K562 (cell line): Measurements from ENCODE around the gene HIKESHI. TPM values are rescaled to one million over a fixed set of nuclear protein-coding genes. Genes with fewer than 3 reads are reported as not detected.

Experiments
- ARNT ChIP-seq, 2 experiments: fragments of 450-650 bp; IDR thresholded peaks; 2 replicates each; pipeline ENCODE4 v1.6.1; 2016; ENCODE audit warnings: mild to moderate bottlenecking in 1 of 2
- EP300 ChIP-seq: IDR thresholded peaks from 2 replicates; pipeline ENCODE4 v1.6.1; 2012; ENCODE audit warnings: low read length, improper control_type of control experiment
- FUS ChIP-seq: fragments of 200-400 bp; formaldehyde crosslinking; optimal IDR thresholded peaks from 2 replicates; pipeline ENCODE3; 2017; ENCODE audit warnings: low read depth, low read length
- MXD1 ChIP-seq: fragments of 250-450 bp; sonication (Bioruptor Pico); IDR thresholded peaks from 2 replicates; pipeline ENCODE4 v1.8.0; 2021; ENCODE audit warnings: borderline replicate concordance, mild to moderate bottlenecking, moderate library complexity; ENCODE audit not compliant: poor library complexity, severe bottlenecking
- RFX1 ChIP-seq: fragments of 450-650 bp; IDR thresholded peaks from 2 replicates; pipeline ENCODE4 v1.6.1; 2016; ENCODE audit warnings: mild to moderate bottlenecking, moderate library complexity
- RNF219 ChIP-seq: fragments of 250-450 bp; sonication (Bioruptor Pico); IDR thresholded peaks from 2 replicates; pipeline ENCODE4 v1.5.0; 2022; ENCODE audit warnings: mild to moderate bottlenecking
- ZNF609 ChIP-seq: sonication (generic); formaldehyde crosslinking; IDR thresholded peaks from 2 replicates; pipeline ENCODE4 v1.8.1; 2023; ENCODE audit warnings: missing genetic modification reagents, mild to moderate bottlenecking, borderline replicate concordance
- polyA plus RNA-seq, 8 experiments: library from polyadenylated mRNA; depleted of rRNA in 4 of 8; stranded (reverse) in 5 of 8; unstranded in 3 of 8; fragments of >200 nt; fragmentation: Nextera tagmentation in 2 of 8; fragmentation: Illumina TruSeq in 1 of 8; extraction: Ambion mirVana in 2 of 8; extraction: Trizol in 1 of 8; gene quantifications; 2 replicates each; pipeline versions ENCODE4 v1.2.1 to v1.2.3, GENCODE V29; 2011 to 2014; ENCODE audit warnings: inconsistent platforms in 1 of 8, missing spikeins in 1 of 8
- total RNA-seq, 7 experiments: library from RNA; depleted of rRNA in 6 of 7; stranded (reverse); fragments of >200 nt in 6 of 7; fragmentation: Illumina TruSeq in 2 of 7; extraction: Trizol in 2 of 7; gene quantifications; 2 replicates each; pipeline versions ENCODE4 v1.2.1 to v1.2.3, GENCODE V29; 2011 to 2021; ENCODE audit warnings: low replicate concordance in 1 of 7

HIKESHI gene
- total and polyA plus RNA-seq, 9 of the 15 experiments (the other 6 are each of a cell fraction or from before 2014, with no cell fraction given), result 33.2 to 196 (median 62.7) TPM

GRCh38 chr11:86261328-86261727 lies 40.7 kb upstream of the HIKESHI start (continued):
- TF ChIP-seq ZNF609 (CRISPR knock-in tag) (no peak), EP300 (no peak), FUS (no peak), RNF219 (no peak), ARNT (IDR thresholded peaks at IDR 0.05) (no peak), RFX1 (no peak), MXD1 (CRISPR knock-in tag) (no peak)
